BLaER1 (cell line): Measurements from ENCODE around the gene POU3F1.
A peak's percentile ranks its signal among the peaks of the same experiment; 100 is the strongest.

ENCODE experiments used
- H3K27ac ChIP-seq: shearing (Covaris generic); formaldehyde crosslinking; 2 replicates; pipeline ENCODE4 v1.8.1; 2022
- H3K27me3 ChIP-seq: shearing (Covaris generic); formaldehyde crosslinking; 2 replicates; pipeline ENCODE4 v1.8.1; 2022
- H3K36me3 ChIP-seq: shearing (Covaris generic); formaldehyde crosslinking; 2 replicates; pipeline ENCODE4 v1.8.1; 2022
- H3K4me1 ChIP-seq: shearing (Covaris generic); formaldehyde crosslinking; 2 replicates; pipeline ENCODE4 v1.8.1; 2022
- H3K4me2 ChIP-seq: shearing (Covaris generic); formaldehyde crosslinking; 2 replicates; pipeline ENCODE4 v1.8.1; 2022
- H3K4me3 ChIP-seq: shearing (Covaris generic); formaldehyde crosslinking; 2 replicates; pipeline ENCODE4 v1.8.1; 2022
- H3K9ac ChIP-seq: shearing (Covaris generic); formaldehyde crosslinking; 2 replicates; pipeline ENCODE4 v1.8.1; 2022
- H3K9me3 ChIP-seq: shearing (Covaris generic); formaldehyde crosslinking; 2 replicates; pipeline ENCODE4 v1.8.1; 2022
- H4K20me1 ChIP-seq: shearing (Covaris generic); formaldehyde crosslinking; 2 replicates; pipeline ENCODE4 v1.8.1; 2022
- Cebpa-rat ChIP-seq: shearing (Covaris generic); IDR thresholded peaks from 2 replicates; pipeline ENCODE4 v1.8.1; 2022

The POU3F1 gene

DNA sequence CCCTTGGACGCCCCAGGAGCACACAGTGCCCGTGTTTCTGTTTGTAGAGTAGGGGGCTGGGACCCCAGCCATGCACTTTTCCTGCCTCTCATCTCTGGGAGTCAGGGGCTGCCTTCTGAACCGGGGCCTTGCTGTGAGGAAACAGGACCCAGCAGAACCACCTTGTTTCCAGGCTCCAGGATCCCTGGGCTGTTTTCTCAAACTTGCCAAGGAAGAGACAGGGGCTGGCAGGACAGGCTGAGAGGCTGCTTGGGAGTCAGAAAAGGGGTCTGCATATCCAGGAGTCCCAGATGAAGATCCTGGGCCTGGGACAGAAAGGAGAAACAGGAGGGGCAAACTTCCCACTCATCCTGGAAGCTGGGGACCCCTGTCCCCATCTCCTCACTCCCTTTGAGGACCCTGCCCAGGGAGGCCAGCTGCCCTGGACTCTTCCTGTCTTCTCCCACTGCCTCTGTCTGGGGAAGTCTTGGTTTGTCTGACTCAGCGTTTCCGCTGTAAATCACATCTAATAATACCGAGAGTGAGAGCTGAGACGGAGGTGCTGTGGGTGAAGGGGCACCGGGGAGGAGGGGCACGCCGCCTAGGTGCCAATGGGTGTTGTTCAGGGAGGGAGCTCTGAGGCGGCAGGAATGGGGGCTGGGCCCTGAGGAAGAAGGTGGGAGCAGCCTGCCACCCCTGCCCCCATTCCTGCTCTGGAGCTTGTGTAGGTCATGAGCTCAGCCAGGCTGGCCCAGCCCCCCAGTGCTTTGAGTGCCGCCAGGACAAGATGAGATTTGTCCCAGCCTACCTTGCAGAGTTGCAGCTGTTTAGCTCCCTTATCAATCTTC lies 16.7 kb downstream of the POU3F1 start:
- H3K9me3 ChIP-seq: no peaks in the 10 kb centered on the region
- peak overlapping the region; percentile 65 for H3K9ac ChIP-seq
- peaks cover 11% of the 10 kb centered on the region; the same call in 1 of the 2 replicates for H4K20me1 ChIP-seq
- H3K27me3 ChIP-seq: no peaks in the 10 kb centered on the region
- peak overlapping the region; percentile 87 for H3K4me2 ChIP-seq
- peak overlapping the region; percentile 5; the same call in 1 of the 2 replicates for H3K4me3 ChIP-seq
- H3K27ac ChIP-seq: peak overlapping the region; percentile 72
- H3K36me3 ChIP-seq: peaks cover 22% of the 10 kb centered on the region
- TF ChIP-seq Cebpa-rat: no peak
- H3K4me1 ChIP-seq: peaks cover 70% of the 10 kb centered on the region

DNA sequence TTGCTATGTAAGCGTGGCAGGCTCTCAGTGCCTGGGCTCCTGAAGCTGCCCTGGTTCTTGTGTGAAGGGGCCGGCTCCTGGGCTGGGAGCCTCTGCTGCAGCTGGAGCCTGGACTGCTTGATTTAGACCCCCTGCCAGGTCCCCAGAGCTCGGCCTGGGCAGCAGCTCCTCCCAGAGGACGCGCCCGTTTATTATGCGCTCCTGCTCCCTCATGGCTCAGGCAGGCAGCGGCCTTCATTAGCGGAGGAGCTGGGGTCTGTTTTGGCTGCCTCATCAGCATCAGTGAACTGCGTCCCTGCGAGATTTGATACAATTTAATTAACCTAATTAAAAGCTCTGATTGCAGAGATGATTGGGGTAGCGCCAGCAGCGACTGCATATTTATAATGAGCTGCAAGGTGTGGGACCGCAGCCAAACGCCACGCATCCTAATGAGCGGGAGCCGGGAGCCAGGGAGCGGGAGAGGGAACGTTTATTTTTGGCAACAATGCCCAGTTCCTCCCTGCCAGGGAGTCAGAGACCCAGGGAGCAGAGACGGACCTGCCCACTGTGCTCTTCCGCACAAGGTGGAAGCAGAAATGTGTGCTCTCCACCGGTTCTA lies 17.4 kb downstream of the POU3F1 start:
- H3K4me3 ChIP-seq: no peak overlapping the region
- no peak for TF ChIP-seq Cebpa-rat
- H4K20me1 ChIP-seq: peaks cover 11% of the 10 kb centered on the region; the same call in 1 of the 2 replicates
- peak overlapping the region; percentile 72 for H3K27ac ChIP-seq
- H3K4me2 ChIP-seq: peak overlapping the region; percentile 87
- no peaks in the 10 kb centered on the region for H3K27me3 ChIP-seq
- H3K36me3 ChIP-seq: peaks cover 30% of the 10 kb centered on the region
- peaks cover 65% of the 10 kb centered on the region for H3K4me1 ChIP-seq
- H3K9ac ChIP-seq: 0 out of 2 replicates have a peak overlapping the region, but pooled peaks have one; percentile 65
- no peaks in the 10 kb centered on the region for H3K9me3 ChIP-seq

DNA sequence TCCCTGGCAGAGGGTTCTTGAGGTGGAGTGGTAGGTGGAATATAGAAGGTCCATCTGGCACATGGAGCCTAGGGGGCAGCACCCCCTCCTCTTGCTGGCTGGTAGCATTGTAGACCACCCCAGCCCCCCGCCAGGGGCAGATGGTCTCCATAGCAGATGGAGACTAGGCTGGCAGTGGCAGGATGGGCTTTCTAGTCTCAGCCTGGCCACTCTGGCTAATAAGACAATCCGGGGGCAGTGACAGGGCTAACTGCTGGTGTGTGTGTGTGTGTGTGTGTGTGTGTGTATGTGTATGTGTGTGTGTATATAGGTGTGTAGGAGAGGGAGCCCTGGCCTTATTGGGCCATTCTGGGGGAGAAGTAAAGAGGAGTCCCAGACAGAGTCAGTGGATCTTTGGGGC lies 17.9 kb downstream of the POU3F1 start:
- no peak for TF ChIP-seq Cebpa-rat
- H3K4me3 ChIP-seq: no peak overlapping the region
- peak overlapping the region; percentile 72; the same call in 1 of the 2 replicates for H3K27ac ChIP-seq
- peaks cover 11% of the 10 kb centered on the region; the same call in 1 of the 2 replicates for H4K20me1 ChIP-seq
- H3K9ac ChIP-seq: no peak overlapping the region
- peak overlapping the region; percentile 87 for H3K4me2 ChIP-seq
- H3K4me1 ChIP-seq: peaks cover 59% of the 10 kb centered on the region
- H3K9me3 ChIP-seq: no peaks in the 10 kb centered on the region
- no peaks in the 10 kb centered on the region for H3K27me3 ChIP-seq
- H3K36me3 ChIP-seq: peaks cover 35% of the 10 kb centered on the region

DNA sequence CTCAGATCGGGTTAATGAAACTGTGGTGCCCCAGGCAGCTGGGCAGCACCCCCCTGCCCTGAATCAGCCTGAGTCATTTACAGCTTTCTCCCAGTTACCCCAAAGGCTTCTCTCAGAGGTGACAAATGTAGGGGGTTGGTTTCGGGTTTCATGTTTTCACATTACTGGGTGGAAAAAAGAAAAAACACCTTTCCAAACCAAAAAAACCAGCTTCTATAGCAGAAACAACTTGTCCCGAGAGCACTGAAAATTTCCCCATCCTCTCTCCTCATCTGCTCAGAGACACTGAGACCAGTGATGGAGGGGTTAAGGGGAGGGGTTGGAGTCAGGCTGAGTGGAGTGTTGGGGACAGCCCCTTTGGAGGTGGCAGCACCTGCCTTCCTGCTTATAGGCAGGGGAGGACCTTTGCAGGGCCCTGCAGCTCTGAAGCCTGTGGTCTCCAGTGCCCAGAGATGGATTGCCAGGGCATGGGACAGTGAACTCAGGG lies 18.4 kb downstream of the POU3F1 start:
- TF ChIP-seq Cebpa-rat: no peak
- H3K36me3 ChIP-seq: peaks cover 40% of the 10 kb centered on the region
- no peak overlapping the region for H3K27ac ChIP-seq
- H3K4me2 ChIP-seq: peak overlapping the region; percentile 87; the same call in 1 of the 2 replicates
- no peaks in the 10 kb centered on the region for H3K27me3 ChIP-seq
- peaks cover 54% of the 10 kb centered on the region for H3K4me1 ChIP-seq
- no peak overlapping the region for H3K4me3 ChIP-seq
- peaks cover 11% of the 10 kb centered on the region; the same call in 1 of the 2 replicates for H4K20me1 ChIP-seq
- no peaks in the 10 kb centered on the region for H3K9me3 ChIP-seq
- no peak overlapping the region for H3K9ac ChIP-seq

DNA sequence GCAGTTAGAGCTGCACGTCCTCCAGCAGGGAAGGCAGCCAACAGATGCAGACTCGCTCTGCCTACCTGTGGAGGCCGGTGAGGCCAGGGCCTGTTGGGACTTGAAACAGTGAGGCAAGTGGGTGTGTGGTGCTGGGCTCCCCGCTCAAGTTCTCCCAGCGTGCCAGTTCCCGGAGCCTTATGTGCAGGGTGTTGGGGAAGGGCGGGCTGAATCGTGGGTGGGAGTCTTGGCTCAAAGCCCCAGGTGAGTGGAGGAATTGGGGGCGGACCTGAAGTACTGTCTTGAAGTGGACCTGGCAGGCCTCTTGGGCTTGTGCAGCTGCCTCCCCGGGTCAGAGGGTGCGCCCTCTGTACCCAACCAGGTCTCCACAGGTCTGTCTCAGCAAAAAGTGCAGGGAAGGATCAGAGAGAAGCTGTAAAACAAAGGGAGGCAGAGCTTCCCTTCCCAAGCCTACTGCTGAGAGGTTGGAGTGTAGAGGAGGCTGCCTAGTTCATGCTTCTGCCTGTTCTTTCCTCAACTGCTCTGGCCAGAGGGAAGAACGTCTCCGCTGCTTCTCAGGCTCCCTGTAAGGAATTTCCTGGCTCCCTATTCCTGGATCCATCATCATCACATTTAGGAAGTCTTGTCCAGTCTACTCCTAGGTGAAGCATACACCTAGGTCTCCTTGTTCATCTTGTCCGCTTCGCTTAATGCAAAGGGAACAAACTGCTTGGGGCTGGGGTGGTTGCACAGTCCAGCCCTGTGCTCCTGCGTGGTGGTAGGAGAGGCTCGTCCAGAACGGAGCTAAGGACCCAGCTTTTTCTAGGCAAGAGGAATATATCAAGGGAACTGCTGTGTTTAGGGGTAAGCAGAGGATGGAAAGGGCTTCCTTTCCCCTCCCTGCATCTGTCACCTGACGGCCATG lies 19.1 kb downstream of the POU3F1 start:
- H3K9ac ChIP-seq: 0 out of 2 replicates have a peak overlapping the region, but pooled peaks have one; percentile 12

DNA sequence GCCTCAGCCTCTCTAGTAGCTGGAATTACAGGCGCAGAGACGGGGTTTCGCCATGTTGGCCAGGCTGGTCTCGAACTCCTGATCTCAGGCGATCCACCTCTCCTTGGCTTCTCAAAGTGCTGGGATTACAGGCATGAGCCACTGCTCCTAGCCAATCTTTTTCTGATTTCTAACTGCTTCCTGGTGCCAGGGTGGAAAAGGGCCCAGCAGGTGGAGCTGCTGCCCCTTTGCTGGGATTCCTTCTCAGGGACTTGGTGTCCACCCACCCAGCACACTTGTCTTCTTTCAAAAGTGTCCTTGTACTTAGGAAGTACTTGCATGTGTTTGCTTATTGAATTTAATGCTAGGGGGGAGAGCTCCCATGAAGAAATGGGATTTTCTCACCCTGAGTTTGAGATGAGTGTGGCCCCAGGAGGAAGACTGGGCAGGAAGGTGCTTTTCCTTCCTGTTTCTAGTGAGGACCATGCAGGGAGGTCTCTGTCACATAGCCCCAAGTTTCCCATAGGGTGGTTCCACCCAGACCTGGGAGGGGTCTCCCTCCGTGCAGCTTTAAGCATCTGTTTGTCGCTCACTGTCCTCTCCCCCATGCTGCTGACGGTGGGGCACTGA lies 19.9 kb downstream of the POU3F1 start:
- Histone ChIP-seq H3K4me1 (peaks cover 53% of the 10 kb centered on the region), H3K27me3 (no peaks in the 10 kb centered on the region), H3K27ac (no peak overlapping the region), H3K36me3 (peaks cover 54% of the 10 kb centered on the region), H3K9me3 (no peaks in the 10 kb centered on the region), H3K4me3 (no peak overlapping the region), H3K4me2 (peak overlapping the region; percentile 36), H3K9ac (peak overlapping the region; percentile 31; the same call in 1 of the 2 replicates), H4K20me1 (peaks cover 18% of the 10 kb centered on the region)
- no peak for TF ChIP-seq Cebpa-rat

More for the DNA sequence above, 19.1 kb downstream of the POU3F1 start:
- no peak overlapping the region for H3K4me3 ChIP-seq
- peaks cover 47% of the 10 kb centered on the region for H3K36me3 ChIP-seq
- no peak for TF ChIP-seq Cebpa-rat
- H3K27me3 ChIP-seq: no peaks in the 10 kb centered on the region
- peaks cover 53% of the 10 kb centered on the region for H3K4me1 ChIP-seq
- peaks cover 11% of the 10 kb centered on the region; the same call in 1 of the 2 replicates for H4K20me1 ChIP-seq
- H3K4me2 ChIP-seq: peak overlapping the region; percentile 36
- H3K9me3 ChIP-seq: no peaks in the 10 kb centered on the region
- H3K27ac ChIP-seq: no peak overlapping the region

DNA sequence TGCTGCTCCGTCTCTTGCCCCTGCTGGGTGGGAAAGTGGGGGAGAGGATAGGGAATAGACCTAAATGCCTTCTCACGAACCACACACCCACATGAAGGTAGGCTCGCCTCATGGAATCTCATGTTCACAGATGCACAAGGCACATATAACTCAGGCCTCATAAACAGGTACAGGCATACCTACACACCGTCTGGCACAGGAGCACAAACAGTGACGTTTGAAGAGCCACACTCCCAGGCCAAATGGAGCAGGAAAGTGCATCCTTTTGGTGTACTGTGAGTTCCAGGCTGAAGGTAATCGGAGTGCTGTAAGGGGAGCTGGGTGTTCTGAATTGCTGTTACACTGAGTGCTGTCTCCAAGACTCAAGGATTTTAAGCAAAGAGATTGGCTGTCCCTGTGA lies 20.9 kb downstream of the POU3F1 start:
- Histone ChIP-seq H3K36me3 (peaks cover 65% of the 10 kb centered on the region), H3K9ac (0 out of 2 replicates have a peak overlapping the region, but pooled peaks have one; percentile 40), H3K4me3 (no peak overlapping the region), H4K20me1 (peaks cover 22% of the 10 kb centered on the region), H3K4me2 (no peak overlapping the region), H3K27me3 (no peaks in the 10 kb centered on the region), H3K4me1 (peaks cover 45% of the 10 kb centered on the region), H3K27ac (peak overlapping the region; percentile 30; the same call in 1 of the 2 replicates), H3K9me3 (no peaks in the 10 kb centered on the region)
- no peak for TF ChIP-seq Cebpa-rat

DNA sequence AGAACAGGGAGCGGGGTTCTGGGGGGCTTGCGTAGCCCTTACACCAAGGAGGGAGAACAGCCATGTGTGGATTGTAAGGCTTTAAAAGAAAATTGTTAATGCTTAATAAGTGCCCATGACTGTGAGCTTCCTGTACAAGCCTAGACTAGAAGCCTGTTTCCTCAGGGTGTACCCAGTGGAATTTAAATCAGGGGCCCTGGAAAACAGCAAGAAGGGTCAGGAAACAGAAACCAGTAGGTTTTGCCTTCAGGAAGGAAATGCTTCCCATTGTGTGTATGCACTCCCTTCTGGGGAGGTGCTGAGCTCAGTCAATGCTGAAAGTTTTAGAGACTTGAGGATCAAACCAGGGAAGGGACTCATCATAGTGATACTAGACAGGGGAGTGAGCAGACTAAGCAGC lies 21.4 kb downstream of the POU3F1 start:
- H3K27me3 ChIP-seq: no peaks in the 10 kb centered on the region
- H3K27ac ChIP-seq: peak overlapping the region; percentile 30; the same call in 1 of the 2 replicates
- no peak overlapping the region for H3K4me2 ChIP-seq
- peaks cover 25% of the 10 kb centered on the region for H4K20me1 ChIP-seq
- no peaks in the 10 kb centered on the region for H3K9me3 ChIP-seq
- no peak overlapping the region for H3K4me3 ChIP-seq
- peak overlapping the region; percentile 40; the same call in 1 of the 2 replicates for H3K9ac ChIP-seq
- TF ChIP-seq Cebpa-rat: no peak
- peaks cover 69% of the 10 kb centered on the region for H3K36me3 ChIP-seq
- peaks cover 41% of the 10 kb centered on the region for H3K4me1 ChIP-seq

DNA sequence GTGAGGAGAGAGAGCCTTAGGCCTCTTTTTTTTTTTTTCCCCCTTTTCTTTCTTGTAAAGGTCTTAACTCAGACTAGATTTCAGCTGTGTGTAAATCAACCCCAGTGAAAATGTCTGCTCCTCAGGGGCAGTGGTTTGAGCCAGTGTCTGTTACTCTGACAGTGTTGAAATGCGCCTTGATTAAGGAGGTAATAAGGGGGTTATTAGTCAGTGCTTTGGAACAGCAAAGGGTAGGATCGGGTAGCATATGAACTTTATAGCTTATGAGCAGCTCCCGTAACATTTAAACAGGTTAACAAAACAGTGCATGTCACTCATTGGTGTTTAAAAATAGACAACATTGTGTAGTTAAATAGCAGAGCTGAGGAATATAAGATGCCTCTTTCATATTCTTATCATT lies 23.8 kb downstream of the POU3F1 start:
- Histone ChIP-seq H3K9ac (no peak overlapping the region), H4K20me1 (peaks cover 44% of the 10 kb centered on the region), H3K27me3 (no peaks in the 10 kb centered on the region), H3K9me3 (no peaks in the 10 kb centered on the region), H3K27ac (no peak overlapping the region), H3K36me3 (peaks cover 92% of the 10 kb centered on the region), H3K4me2 (no peak overlapping the region), H3K4me1 (peaks cover 17% of the 10 kb centered on the region), H3K4me3 (no peak overlapping the region)
- TF ChIP-seq Cebpa-rat: no peak
